ENCODE results near the gene SLC6A3. TPM values are rescaled to one million over a fixed set of nuclear protein-coding genes. Genes with fewer than 3 reads are reported as not detected.

Gene SLC6A3
- total RNA-seq, 1 donor from 2014 or later = not detected

- peaks cover 10% of the 10 kb centered on the region for H3K9me3 Mint-ChIP-seq (ENCODE audit: unreplicated experiment)
These were observed 3.3 kb upstream of the SLC6A3 start for GRCh38 chr5:1448511-1449011.

GRCh38 chr5:1447671-1448361 is 2.6 kb upstream of the SLC6A3 start:
- Mint-ChIP-seq H3K27ac (ENCODE audit: unreplicated experiment) (no peak overlapping the region), H3K27me3 (ENCODE audit: unreplicated experiment) (peaks cover 73% of the 10 kb centered on the region), H3K4me1 (ENCODE audit: unreplicated experiment) (peaks cover 2% of the 10 kb centered on the region), H3K36me3 (ENCODE audit: unreplicated experiment) (no peaks in the 10 kb centered on the region), H3K9me3 (ENCODE audit: unreplicated experiment) (peaks cover 3% of the 10 kb centered on the region), H3K4me3 (ENCODE audit: unreplicated experiment) (no peak overlapping the region)
- no peak for DNase-seq (ENCODE audit: extremely low spot score, unreplicated experiment)
- no peak for TF ChIP-seq CTCF (IDR thresholded peaks at IDR 0.05)

More at GRCh38 chr5:1448511-1449011, 3.3 kb upstream of the SLC6A3 start:
- Mint-ChIP-seq H3K4me3 (ENCODE audit: unreplicated experiment) (no peak overlapping the region), H3K27me3 (ENCODE audit: unreplicated experiment) (peaks cover 68% of the 10 kb centered on the region), H3K27ac (ENCODE audit: unreplicated experiment) (no peak overlapping the region), H3K4me1 (ENCODE audit: unreplicated experiment) (peaks cover 2% of the 10 kb centered on the region), H3K36me3 (ENCODE audit: unreplicated experiment) (no peaks in the 10 kb centered on the region)
- no peak for DNase-seq (ENCODE audit: extremely low spot score, unreplicated experiment)
- TF ChIP-seq CTCF (IDR thresholded peaks at IDR 0.05) = no peak

- no peaks in the 10 kb centered on the region for H3K36me3 Mint-ChIP-seq (ENCODE audit: unreplicated experiment)
- H3K4me1 Mint-ChIP-seq (ENCODE audit: unreplicated experiment) = peaks cover 2% of the 10 kb centered on the region
- TF ChIP-seq CTCF (IDR thresholded peaks at IDR 0.05) = no peak
- DNase-seq (ENCODE audit: extremely low spot score, unreplicated experiment) = no peak
- H3K27me3 Mint-ChIP-seq (ENCODE audit: unreplicated experiment) = peaks cover 67% of the 10 kb centered on the region
- no peaks in the 10 kb centered on the region for H3K9me3 Mint-ChIP-seq (ENCODE audit: unreplicated experiment)
- no peak overlapping the region for H3K4me3 Mint-ChIP-seq (ENCODE audit: unreplicated experiment)
- no peak overlapping the region for H3K27ac Mint-ChIP-seq (ENCODE audit: unreplicated experiment)
These were observed 1.5 kb upstream of the SLC6A3 start for GRCh38 chr5:1446602-1447343.

- Mint-ChIP-seq H3K36me3 (ENCODE audit: unreplicated experiment) (no peaks in the 10 kb centered on the region), H3K27me3 (ENCODE audit: unreplicated experiment) (peaks cover 62% of the 10 kb centered on the region), H3K4me3 (ENCODE audit: unreplicated experiment) (no peak overlapping the region), H3K9me3 (ENCODE audit: unreplicated experiment) (no peaks in the 10 kb centered on the region), H3K27ac (ENCODE audit: unreplicated experiment) (no peak overlapping the region), H3K4me1 (ENCODE audit: unreplicated experiment) (peaks cover 2% of the 10 kb centered on the region)
- TF ChIP-seq CTCF (IDR thresholded peaks at IDR 0.05) = no peak
- no peak for DNase-seq (ENCODE audit: extremely low spot score, unreplicated experiment)
These were observed 705 bp upstream of the SLC6A3 start for GRCh38 chr5:1445689-1446601.
